GM23338 (cell line): Measurements from ENCODE around the gene PARP11. TPM values are rescaled to one million over a fixed set of nuclear protein-coding genes. Genes with fewer than 3 reads are reported as not detected.

Source experiments
- ATAC-seq: fragments of 200-7000 bp; cut with Tn5 transposase; 3 replicates; pipeline ENCODE4 v1.9.1; 2020
- DNase-seq: peaks from one replicate; pipeline ENCODE4 v3.0.0-alpha.2; 2015; ENCODE audit warnings: low spot score
- H2AFZ ChIP-seq: fragments of 200-600 bp; sonication (generic); 2 replicates; pipeline ENCODE4 v1.8.0; 2016; ENCODE audit warnings: antibody characterized with exemption, mild to moderate bottlenecking, moderate library complexity
- H3F3A ChIP-seq: fragments of 200-600 bp; sonication (generic); replicated peaks from 2 replicates; pipeline ENCODE4 v1.8.0; 2017; ENCODE audit warnings: antibody characterized with exemption, mixed run types, low read depth
- H3K27ac ChIP-seq: fragments of 200-600 bp; sonication (generic); 2 replicates; pipeline ENCODE4 v1.6.1; 2016; ENCODE audit warnings: low read depth
- H3K27me3 ChIP-seq: fragments of 200-600 bp; sonication (generic); 2 replicates; pipeline ENCODE4 v1.8.0; 2016; ENCODE audit warnings: mild to moderate bottlenecking, mixed run types, moderate library complexity; ENCODE audit not compliant: insufficient read depth
- H3K36me3 ChIP-seq: fragments of 200-600 bp; sonication (generic); 2 replicates; pipeline ENCODE4 v1.8.0; 2016; ENCODE audit warnings: mild to moderate bottlenecking; ENCODE audit not compliant: insufficient read depth
- H3K4me1 ChIP-seq: fragments of 200-600 bp; sonication (generic); 2 replicates; pipeline ENCODE4 v1.8.0; 2016; ENCODE audit warnings: mild to moderate bottlenecking, moderate library complexity; ENCODE audit not compliant: insufficient read depth
- H3K4me2 ChIP-seq: fragments of 200-600 bp; sonication (generic); 2 replicates; pipeline ENCODE4 v1.7.1; 2017; ENCODE audit warnings: mixed run types
- H3K4me3 ChIP-seq: fragments of 200-600 bp; sonication (generic); 2 replicates; pipeline ENCODE4 v1.6.1; 2016; ENCODE audit warnings: mixed run types
- H3K79me2 ChIP-seq: fragments of 200-600 bp; sonication (generic); replicated peaks from 2 replicates; pipeline ENCODE4 v1.8.0; 2017; ENCODE audit warnings: mild to moderate bottlenecking; ENCODE audit not compliant: insufficient read depth
- H3K9me2 ChIP-seq: fragments of 200-600 bp; sonication (generic); 2 replicates; pipeline ENCODE4 v1.8.0; 2017; ENCODE audit not compliant: insufficient read depth
- H4K20me1 ChIP-seq: fragments of 200-600 bp; sonication (generic); replicated peaks from 2 replicates; pipeline ENCODE4 v1.8.0; 2017; ENCODE audit warnings: mild to moderate bottlenecking; ENCODE audit not compliant: insufficient read depth
- H3K27ac Mint-ChIP-seq: 2 replicates; pipeline ENCODE4 v1.8.0; 2020; ENCODE audit warnings: inconsistent platforms, mild to moderate bottlenecking, moderate library complexity, mixed read lengths
- H3K27me3 Mint-ChIP-seq: 3 replicates; pipeline ENCODE4 v1.8.0; 2022; ENCODE audit warnings: low read depth, mild to moderate bottlenecking, moderate library complexity, mixed read lengths, inconsistent platforms; ENCODE audit not compliant: insufficient read depth, poor library complexity
- H3K36me3 Mint-ChIP-seq: 3 replicates; pipeline ENCODE4 v1.8.0; 2021; ENCODE audit warnings: low read depth, mild to moderate bottlenecking, inconsistent platforms, moderate library complexity, mixed read lengths
- H3K4me1 Mint-ChIP-seq: 3 replicates; pipeline ENCODE4 v1.8.0; 2020; ENCODE audit warnings: mild to moderate bottlenecking, inconsistent platforms, mixed read lengths
- H3K4me3 Mint-ChIP-seq: 3 replicates; pipeline ENCODE4 v1.8.0; 2021; ENCODE audit warnings: moderate library complexity, mild to moderate bottlenecking, inconsistent platforms, mixed read lengths
- H3K9me3 Mint-ChIP-seq: 3 replicates; pipeline ENCODE4 v1.8.0; 2020; ENCODE audit warnings: moderate library complexity, mild to moderate bottlenecking, inconsistent platforms, mixed read lengths
- EZH2 ChIP-seq: fragments of 200-600 bp; sonication (generic); IDR thresholded peaks from one replicate; pipeline ENCODE4 v1.8.0; 2017; ENCODE audit warnings: antibody characterized with exemption, mild to moderate bottlenecking, low read depth; ENCODE audit not compliant: unreplicated experiment
- EZH2phosphoT487 ChIP-seq: fragments of 200-600 bp; sonication (generic); IDR thresholded peaks from one replicate; pipeline ENCODE4 v1.8.1; 2018; ENCODE audit warnings: antibody characterized with exemption; ENCODE audit not compliant: unreplicated experiment
- JUNB ChIP-seq: IDR thresholded peaks from one replicate; pipeline ENCODE4 v1.6.1; 2016; ENCODE audit warnings: antibody characterized with exemption; ENCODE audit not compliant: unreplicated experiment
- NANOG ChIP-seq: IDR thresholded peaks from 2 replicates; pipeline ENCODE4 v1.6.1; 2016; ENCODE audit warnings: antibody characterized with exemption, borderline replicate concordance
- POLR2AphosphoS5 ChIP-seq: IDR thresholded peaks from 2 replicates; pipeline ENCODE4 v1.6.1; 2016; ENCODE audit warnings: antibody characterized with exemption, low read depth
- REST ChIP-seq: IDR thresholded peaks from one replicate; pipeline ENCODE4 v1.6.1; 2018; ENCODE audit warnings: antibody characterized with exemption; ENCODE audit not compliant: unreplicated experiment
- STAT1 ChIP-seq: IDR thresholded peaks from one replicate; pipeline ENCODE4 v1.6.1; 2016; ENCODE audit warnings: antibody characterized with exemption; ENCODE audit not compliant: unreplicated experiment
- ZNF114 ChIP-seq: fragments of 250-450 bp; sonication (Bioruptor Pico); IDR thresholded peaks from 2 replicates; pipeline ENCODE4 v1.5.0; 2020; ENCODE audit warnings: mild to moderate bottlenecking, moderate library complexity
- ZNF331 ChIP-seq: fragments of 250-450 bp; sonication (Bioruptor Pico); IDR thresholded peaks from 2 replicates; pipeline ENCODE4 v1.5.0; 2020; ENCODE audit warnings: low read depth, mild to moderate bottlenecking, moderate library complexity
- polyA plus RNA-seq: library from polyadenylated mRNA; unstranded; fragments of >200 nt; fragmentation: Nextera tagmentation; extraction: Ambion mirVana; gene quantifications from 2 replicates; pipeline ENCODE4 v1.2.1, GENCODE V29; 2016
- total RNA-seq: library from RNA; depleted of rRNA; stranded (reverse); fragments of >200 nt; shearing (Covaris generic); gene quantifications from 2 replicates; pipeline ENCODE4 v1.2.3, GENCODE V29; 2014
- TF ChIP-seq, protein P1 (sequence below), 2 experiments: fragments of 200-600 bp in 1 of 2; sonication (generic) in 1 of 2; conservative IDR thresholded peaks; 2 replicates each; pipeline versions ENCODE4 v1.5.1 to v1.6.1; 2016 to 2017; ENCODE audit warnings: antibody characterized with exemption in 2 of 2, low read depth in 2 of 2, mild to moderate bottlenecking in 2 of 2, moderate library complexity in 1 of 2
- TF ChIP-seq, protein P2 (sequence below): IDR thresholded peaks from 2 replicates; pipeline ENCODE4 v1.6.1; 2016; ENCODE audit warnings: antibody characterized with exemption

PARP11 gene
- total and polyA plus RNA-seq, 2 experiments from 2014 or later: 4.8 to 11.5 TPM

DNA sequence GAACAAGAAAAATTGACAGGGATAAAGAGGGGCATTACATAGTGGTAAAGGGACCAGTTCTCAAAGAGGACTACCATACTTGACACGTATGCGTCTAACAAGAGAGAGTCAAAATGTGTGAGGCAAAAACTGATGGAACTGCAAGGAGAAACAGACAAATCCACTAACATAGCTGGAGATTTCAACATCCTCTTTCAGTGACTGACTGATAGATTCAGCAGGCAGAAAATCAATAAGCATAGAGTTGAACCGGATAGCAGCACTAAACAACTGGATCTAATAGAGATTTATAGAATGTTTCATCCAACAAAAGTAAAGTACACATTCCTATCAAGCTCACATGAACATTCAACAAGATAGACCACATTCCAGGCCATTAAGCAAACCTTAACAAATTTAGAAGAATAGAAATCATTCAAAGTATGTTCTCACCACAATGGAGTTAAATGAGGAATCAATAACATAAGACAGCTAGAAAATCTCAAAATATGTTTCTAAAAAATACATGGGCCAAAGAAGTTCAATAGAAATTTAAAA, 104.2 kb downstream of the PARP11 start:
- Histone ChIP-seq H2AFZ (no peak overlapping the region), H3K36me3 (no peaks in the 10 kb centered on the region), H3K4me3 (no peak overlapping the region), H3K27me3 (no peaks in the 10 kb centered on the region), H3K79me2 (no peaks in the 10 kb centered on the region), H3F3A (no peaks in the 10 kb centered on the region), H3K4me1 (no peaks in the 10 kb centered on the region), H3K4me2 (no peak overlapping the region), H4K20me1 (no peaks in the 10 kb centered on the region), H3K27ac (no peak overlapping the region), H3K9me2 (no peaks in the 10 kb centered on the region)
- H3K36me3 Mint-ChIP-seq: no peaks in the 10 kb centered on the region
- DNase-seq (no peak), ATAC-seq (no peak)
- TF ChIP-seq EZH2phosphoT487 (no peak), POLR2AphosphoS5 (no peak)
- TF ChIP-seq, protein P1, sequence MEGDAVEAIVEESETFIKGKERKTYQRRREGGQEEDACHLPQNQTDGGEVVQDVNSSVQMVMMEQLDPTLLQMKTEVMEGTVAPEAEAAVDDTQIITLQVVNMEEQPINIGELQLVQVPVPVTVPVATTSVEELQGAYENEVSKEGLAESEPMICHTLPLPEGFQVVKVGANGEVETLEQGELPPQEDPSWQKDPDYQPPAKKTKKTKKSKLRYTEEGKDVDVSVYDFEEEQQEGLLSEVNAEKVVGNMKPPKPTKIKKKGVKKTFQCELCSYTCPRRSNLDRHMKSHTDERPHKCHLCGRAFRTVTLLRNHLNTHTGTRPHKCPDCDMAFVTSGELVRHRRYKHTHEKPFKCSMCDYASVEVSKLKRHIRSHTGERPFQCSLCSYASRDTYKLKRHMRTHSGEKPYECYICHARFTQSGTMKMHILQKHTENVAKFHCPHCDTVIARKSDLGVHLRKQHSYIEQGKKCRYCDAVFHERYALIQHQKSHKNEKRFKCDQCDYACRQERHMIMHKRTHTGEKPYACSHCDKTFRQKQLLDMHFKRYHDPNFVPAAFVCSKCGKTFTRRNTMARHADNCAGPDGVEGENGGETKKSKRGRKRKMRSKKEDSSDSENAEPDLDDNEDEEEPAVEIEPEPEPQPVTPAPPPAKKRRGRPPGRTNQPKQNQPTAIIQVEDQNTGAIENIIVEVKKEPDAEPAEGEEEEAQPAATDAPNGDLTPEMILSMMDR (conservative IDR thresholded peaks at IDR 0.05; ENCODE audit: low read depth in 2 of 2): no peak
- TF ChIP-seq, protein P2, sequence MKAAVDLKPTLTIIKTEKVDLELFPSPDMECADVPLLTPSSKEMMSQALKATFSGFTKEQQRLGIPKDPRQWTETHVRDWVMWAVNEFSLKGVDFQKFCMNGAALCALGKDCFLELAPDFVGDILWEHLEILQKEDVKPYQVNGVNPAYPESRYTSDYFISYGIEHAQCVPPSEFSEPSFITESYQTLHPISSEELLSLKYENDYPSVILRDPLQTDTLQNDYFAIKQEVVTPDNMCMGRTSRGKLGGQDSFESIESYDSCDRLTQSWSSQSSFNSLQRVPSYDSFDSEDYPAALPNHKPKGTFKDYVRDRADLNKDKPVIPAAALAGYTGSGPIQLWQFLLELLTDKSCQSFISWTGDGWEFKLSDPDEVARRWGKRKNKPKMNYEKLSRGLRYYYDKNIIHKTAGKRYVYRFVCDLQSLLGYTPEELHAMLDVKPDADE: no peak
- H3K27me3 Mint-ChIP-seq: peaks cover 2% of the 10 kb centered on the region
- no peaks in the 10 kb centered on the region; the same call in 2 of the 3 replicates for H3K9me3 Mint-ChIP-seq
- H3K4me3 Mint-ChIP-seq: no peak overlapping the region
- H3K4me1 Mint-ChIP-seq: peaks cover 8% of the 10 kb centered on the region
- no peak overlapping the region for H3K27ac Mint-ChIP-seq

DNA sequence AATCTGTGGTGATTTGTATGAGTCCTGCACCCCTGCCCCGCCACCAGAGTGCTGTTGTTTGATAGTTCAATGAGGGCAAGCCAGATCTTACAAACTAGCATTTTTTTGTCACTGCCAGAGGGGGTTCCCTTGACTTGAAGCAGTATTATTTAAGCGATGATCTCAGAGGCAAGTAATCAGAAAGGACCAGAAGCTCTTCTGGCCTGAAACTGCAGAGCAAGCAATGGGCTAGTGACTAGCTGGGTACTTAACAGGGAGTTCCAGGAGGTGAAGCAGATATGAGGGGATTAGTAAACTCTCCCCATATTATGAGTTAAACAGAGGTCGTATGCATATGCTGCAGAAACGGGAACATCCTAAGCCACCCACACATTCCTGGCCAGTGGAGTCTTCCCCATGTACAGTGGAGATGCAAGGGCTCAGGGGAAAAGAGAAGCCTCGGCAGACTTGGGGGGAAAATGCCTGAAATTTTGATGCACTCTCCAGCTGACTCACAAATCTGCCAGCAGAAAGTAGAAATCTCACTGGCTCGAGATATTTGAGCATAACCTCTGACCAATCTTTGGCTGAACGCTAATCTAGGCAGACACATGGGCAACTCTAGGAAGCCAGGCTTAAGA, 112.0 kb downstream of the PARP11 start:
- Histone ChIP-seq H3K36me3 (no peaks in the 10 kb centered on the region), H4K20me1 (no peaks in the 10 kb centered on the region), H3K9me2 (no peaks in the 10 kb centered on the region), H3K27me3 (no peaks in the 10 kb centered on the region), H3K27ac (no peak overlapping the region), H3K4me1 (no peaks in the 10 kb centered on the region), H3K4me3 (no peak overlapping the region), H2AFZ (0 out of 2 replicates have a peak overlapping the region, but pooled peaks have one; percentile 14), H3K79me2 (no peaks in the 10 kb centered on the region), H3K4me2 (no peak overlapping the region), H3F3A (no peaks in the 10 kb centered on the region; the same call in 1 of the 2 replicates)
- ATAC-seq (no peak), DNase-seq (no peak)
- no peak overlapping the region for H3K27ac Mint-ChIP-seq
- peaks cover 3% of the 10 kb centered on the region for H3K27me3 Mint-ChIP-seq
- H3K4me1 Mint-ChIP-seq: no peaks in the 10 kb centered on the region; the same call in none of the 3 replicates
- no peaks in the 10 kb centered on the region for H3K9me3 Mint-ChIP-seq
- H3K4me3 Mint-ChIP-seq: no peak overlapping the region
- H3K36me3 Mint-ChIP-seq: no peaks in the 10 kb centered on the region
- TF ChIP-seq STAT1 (no peak), POLR2AphosphoS5 (no peak), ZNF331 (CRISPR knock-in tag) (no peak), EZH2phosphoT487 (no peak), JUNB (no peak), REST (no peak), ZNF114 (CRISPR knock-in tag) (no peak), NANOG (no peak), EZH2 (no peak)
- TF ChIP-seq, protein P1 (conservative IDR thresholded peaks at IDR 0.05; ENCODE audit: low read depth in 2 of 2): no peak
